HEK293T (cell line): ENCODE data around the gene PRPH2.

Source experiments
- CTCF ChIA-PET: fragments of 350-600 bp; formaldehyde crosslinking; extraction: SDS; loops from one replicate; lab custom pipeline; 2021; ENCODE audit warnings: antibody characterized with exemption, inconsistent platforms; lab: Yijun Ruan, JAX
- POLR2A ChIA-PET: fragments of 350-600 bp; formaldehyde crosslinking; extraction: SDS; loops from one replicate; lab custom pipeline; 2020; ENCODE audit warnings: antibody characterized with exemption, inconsistent platforms; lab: Yijun Ruan, JAX
- DNase-seq: peaks from one replicate; pipeline ENCODE4 v3.0.0; 2012; ENCODE audit warnings: mixed read lengths; ENCODE audit errors: extremely low spot score
- ARNT ChIP-seq: fragments of 450-650 bp; IDR thresholded peaks from 2 replicates; pipeline ENCODE4 v1.6.1; 2017; ENCODE audit warnings: mild to moderate bottlenecking
- BHLHE40 ChIP-seq: fragments of 450-650 bp; IDR thresholded peaks from 2 replicates; pipeline ENCODE4 v1.6.1; 2016; ENCODE audit warnings: mild to moderate bottlenecking, moderate library complexity, borderline replicate concordance
- CTBP1 ChIP-seq: fragments of 450-650 bp; IDR thresholded peaks from 2 replicates; pipeline ENCODE4 v1.6.1; 2016; ENCODE audit warnings: borderline replicate concordance
- ELF4 ChIP-seq: fragments of 450-650 bp; IDR thresholded peaks from 2 replicates; pipeline ENCODE4 v1.6.1; 2017; ENCODE audit warnings: antibody characterized with exemption
- FOXA1 ChIP-seq: fragments of 450-650 bp; IDR thresholded peaks from 2 replicates; pipeline ENCODE4 v1.6.1; 2016; ENCODE audit warnings: mild to moderate bottlenecking
- FOXK2 ChIP-seq: fragments of 450-650 bp; IDR thresholded peaks from 2 replicates; pipeline ENCODE4 v1.6.1; 2016; ENCODE audit warnings: mild to moderate bottlenecking
- FOXM1 ChIP-seq: fragments of 450-650 bp; IDR thresholded peaks from 2 replicates; pipeline ENCODE4 v1.6.1; 2017; ENCODE audit warnings: mild to moderate bottlenecking, borderline replicate concordance
- HDGF ChIP-seq: fragments of 450-650 bp; IDR thresholded peaks from 2 replicates; pipeline ENCODE4 v1.6.1; 2017; ENCODE audit warnings: antibody characterized with exemption, borderline replicate concordance
- L3MBTL2 ChIP-seq: fragments of 450-650 bp; conservative IDR thresholded peaks from 2 replicates; pipeline ENCODE4 v1.6.1; 2016; ENCODE audit warnings: mild to moderate bottlenecking
- LEF1 ChIP-seq: fragments of 450-650 bp; IDR thresholded peaks from 2 replicates; pipeline ENCODE4 v1.6.1; 2017; ENCODE audit warnings: mild to moderate bottlenecking, borderline replicate concordance
- NFRKB ChIP-seq: fragments of 450-650 bp; IDR thresholded peaks from 2 replicates; pipeline ENCODE4 v1.6.1; 2016; ENCODE audit warnings: mild to moderate bottlenecking, moderate library complexity
- SP1 ChIP-seq: fragments of 450-650 bp; IDR thresholded peaks from 2 replicates; pipeline ENCODE4 v1.6.1; 2017
- SUZ12 ChIP-seq: fragments of 450-650 bp; IDR thresholded peaks from 2 replicates; pipeline ENCODE4 v1.6.1; 2016; ENCODE audit warnings: mild to moderate bottlenecking
- TARDBP ChIP-seq: fragments of 450-650 bp; IDR thresholded peaks from 2 replicates; pipeline ENCODE4 v1.6.1; 2016
- ZNF384 ChIP-seq: fragments of 450-650 bp; IDR thresholded peaks from 2 replicates; pipeline ENCODE4 v1.6.1; 2016
- TF ChIP-seq, protein P1 (sequence below): fragments of 450-650 bp; IDR thresholded peaks from 2 replicates; pipeline ENCODE4 v1.6.1; 2016

The PRPH2 gene

DNA sequence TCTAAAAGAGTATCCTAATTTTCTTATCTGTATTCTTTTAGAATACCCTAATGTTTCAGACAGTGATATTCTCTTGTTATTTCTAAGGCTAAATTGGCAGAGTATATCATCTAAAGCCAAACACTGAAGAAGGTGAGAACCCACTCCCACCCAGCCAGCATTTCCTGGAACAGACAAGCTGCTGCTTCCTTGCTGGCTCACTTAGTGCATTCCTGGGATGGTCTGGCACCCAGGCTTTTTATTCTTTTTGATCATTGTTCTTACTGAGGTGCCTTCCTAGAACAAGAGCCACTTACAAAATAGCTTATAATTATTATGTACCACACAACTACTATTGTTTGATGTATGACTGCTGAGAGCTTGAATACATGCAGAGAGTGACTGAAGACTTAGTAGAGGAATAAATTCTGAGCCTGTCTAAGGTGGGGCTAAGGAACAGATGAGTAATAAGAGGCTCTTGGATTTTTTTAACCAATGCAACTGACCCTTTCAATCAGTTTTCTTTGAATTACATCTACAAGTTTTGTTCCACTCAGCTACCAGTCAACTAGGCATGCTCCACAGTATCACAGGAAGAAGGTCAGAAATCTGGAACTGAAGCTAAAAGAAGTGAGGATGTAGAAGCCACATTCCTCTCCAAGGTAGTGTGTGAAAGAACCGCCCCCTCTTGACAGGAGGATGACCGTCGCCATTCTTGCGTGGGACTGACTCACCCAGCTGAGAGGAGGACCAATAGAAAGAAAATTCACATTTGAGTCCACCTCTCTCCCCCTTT, 30.1 kb downstream of the PRPH2 start:
- TF ChIP-seq FOXK2 (no peak), NFRKB (no peak), ELF4 (no peak)
- POLR2A ChIA-PET, result interaction anchor here (1.1 kb wide), 1 partner anchor 28 kb away, joined by 3 read pairs; no protein-coding TSS in a partner anchor
- CTCF ChIA-PET, result interaction anchor here (0.6 kb wide), 2 partner anchors 17 to 28 kb away, joined by 3 read pairs; no protein-coding TSS in a partner anchor
- DNase-seq, result no peak

DNA sequence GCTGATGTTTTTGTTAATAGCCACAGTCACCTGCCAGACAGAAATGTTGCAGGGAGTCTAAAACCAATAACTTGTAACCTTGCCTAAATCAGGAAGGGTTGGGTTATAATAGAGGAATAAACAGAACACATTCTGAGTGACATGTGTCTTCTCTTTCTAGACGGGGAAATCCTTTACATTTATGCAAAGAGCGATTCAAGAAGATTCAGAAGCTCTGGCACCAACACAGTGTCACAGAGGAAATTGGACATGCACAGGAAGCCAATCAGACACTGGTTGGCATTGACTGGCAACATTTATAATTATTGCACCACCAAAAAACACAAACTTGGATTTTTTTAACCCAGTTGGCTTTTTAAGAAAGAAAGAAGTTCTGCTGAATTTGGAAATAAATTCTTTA, 31.5 kb downstream of the PRPH2 start:
- POLR2A ChIA-PET, result interaction anchor here (1.5 kb wide), 1 partner anchor 189 kb away, joined by 5 read pairs; the partner anchor contains the start of gene RPL7L1
- CTCF ChIA-PET, result no interaction called here
- TF ChIP-seq ELF4 (no peak), FOXK2 (no peak), L3MBTL2 (no peak), SP1 (no peak), HDGF (no peak), NFRKB (no peak), ZNF384 (no peak), BHLHE40 (no peak)
- TF ChIP-seq, protein P1, sequence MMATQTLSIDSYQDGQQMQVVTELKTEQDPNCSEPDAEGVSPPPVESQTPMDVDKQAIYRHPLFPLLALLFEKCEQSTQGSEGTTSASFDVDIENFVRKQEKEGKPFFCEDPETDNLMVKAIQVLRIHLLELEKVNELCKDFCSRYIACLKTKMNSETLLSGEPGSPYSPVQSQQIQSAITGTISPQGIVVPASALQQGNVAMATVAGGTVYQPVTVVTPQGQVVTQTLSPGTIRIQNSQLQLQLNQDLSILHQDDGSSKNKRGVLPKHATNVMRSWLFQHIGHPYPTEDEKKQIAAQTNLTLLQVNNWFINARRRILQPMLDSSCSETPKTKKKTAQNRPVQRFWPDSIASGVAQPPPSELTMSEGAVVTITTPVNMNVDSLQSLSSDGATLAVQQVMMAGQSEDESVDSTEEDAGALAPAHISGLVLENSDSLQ, result no peak
- DNase-seq, result no peak

DNA sequence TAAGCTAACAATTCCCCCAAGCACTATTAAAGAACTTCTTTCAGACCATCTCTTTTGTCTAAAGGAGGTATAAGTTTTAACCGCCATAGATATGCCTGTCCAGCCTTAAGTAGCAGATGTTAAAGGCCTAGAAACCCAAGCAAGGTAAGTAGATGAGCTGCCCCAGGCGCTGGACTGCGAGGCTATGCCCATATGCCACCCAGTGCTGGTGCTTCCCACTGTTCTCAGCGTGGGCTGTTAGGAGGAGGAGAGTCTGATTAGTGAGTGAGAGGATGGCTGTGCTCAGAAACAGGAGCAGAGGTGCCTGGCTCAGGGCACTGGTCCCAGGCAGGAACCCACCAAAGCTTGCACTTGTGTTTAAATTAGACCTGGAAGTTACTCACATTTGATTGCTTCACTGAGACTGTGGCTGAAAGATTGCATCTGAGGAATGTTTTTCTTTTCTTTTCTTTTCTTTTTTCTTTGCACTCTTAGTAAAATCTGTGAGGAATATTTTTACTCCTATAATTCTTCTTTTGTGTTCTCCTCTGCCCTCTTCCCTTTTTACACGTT, 32.2 kb downstream of the PRPH2 start:
- no peak for DNase-seq
- CTCF ChIA-PET, result no interaction called here

DNA sequence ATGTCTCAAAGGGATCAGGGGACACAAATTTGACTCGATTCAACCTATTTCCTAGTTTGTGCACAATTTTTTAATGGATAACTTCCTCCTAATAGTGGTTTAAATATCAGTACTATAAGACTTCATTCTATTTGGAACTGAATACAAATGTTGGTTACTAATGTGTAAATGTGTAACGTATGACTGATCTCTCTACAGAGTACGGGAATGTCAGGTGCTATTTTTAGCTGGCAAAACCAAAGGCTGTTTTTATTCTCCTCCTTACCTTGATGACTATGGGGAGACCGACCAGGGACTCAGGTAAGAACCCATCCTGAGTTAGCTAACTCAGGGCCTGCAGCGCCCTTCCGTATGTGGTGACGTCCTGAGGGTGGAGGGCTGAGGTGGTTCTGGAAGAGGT, 33.0 kb downstream of the PRPH2 start:
- ChIA-PET CTCF (no interaction called here), POLR2A (no interaction called here)
- TF ChIP-seq L3MBTL2, result no peak
- TF ChIP-seq CTBP1, result no peak
- no peak for TF ChIP-seq NFRKB
- TF ChIP-seq ELF4, result no peak
- no peak for TF ChIP-seq HDGF
- no peak for TF ChIP-seq TARDBP
- TF ChIP-seq FOXM1, result no peak
- no peak for TF ChIP-seq FOXA1
- no peak for TF ChIP-seq SUZ12
- TF ChIP-seq BHLHE40, result no peak
- TF ChIP-seq ZNF384, result no peak
- no peak for TF ChIP-seq ARNT
- TF ChIP-seq, protein P1, result no peak
- no peak for TF ChIP-seq SP1
- no peak for DNase-seq

More for the DNA sequence above, 32.2 kb downstream of the PRPH2 start:
- TF ChIP-seq FOXM1 (no peak), TARDBP (no peak), ARNT (no peak), ELF4 (no peak), LEF1 (no peak), SUZ12 (no peak), BHLHE40 (no peak), HDGF (no peak), NFRKB (no peak), CTBP1 (no peak), FOXA1 (no peak), FOXK2 (no peak), SP1 (no peak), L3MBTL2 (no peak), ZNF384 (no peak)
- TF ChIP-seq, protein P1, result no peak
- POLR2A ChIA-PET, result interaction anchor here (1.5 kb wide), 1 partner anchor 189 kb away, joined by 5 read pairs; the partner anchor contains the start of gene RPL7L1

DNA sequence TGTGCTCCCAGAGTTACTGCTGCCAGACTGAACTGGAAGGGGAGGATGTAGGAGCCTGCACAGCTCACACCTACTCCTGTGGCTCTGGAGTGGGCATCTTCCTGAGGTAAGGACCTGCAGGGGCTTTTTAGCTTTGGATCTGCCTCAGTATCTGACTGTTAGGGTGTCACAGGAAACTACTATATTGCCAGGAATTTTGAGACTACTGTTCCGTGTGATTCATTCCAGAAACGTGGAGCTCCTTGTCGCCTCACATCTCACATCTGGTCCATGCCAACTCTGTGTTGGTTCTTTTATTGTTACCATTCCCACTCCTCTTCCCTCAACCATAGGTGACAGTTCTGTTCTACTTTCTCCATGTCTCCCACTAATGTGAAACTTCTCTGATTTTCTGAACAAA, 34.1 kb downstream of the PRPH2 start:
- TF ChIP-seq NFRKB, result no peak
- TF ChIP-seq SP1, result no peak
- TF ChIP-seq BHLHE40, result no peak
- TF ChIP-seq ARNT, result no peak
- no peak for TF ChIP-seq CTBP1
- no peak for TF ChIP-seq HDGF
- TF ChIP-seq TARDBP, result no peak
- no peak for TF ChIP-seq LEF1
- TF ChIP-seq FOXK2, result no peak
- TF ChIP-seq FOXM1, result no peak
- TF ChIP-seq ELF4, result no peak
- no peak for TF ChIP-seq SUZ12
- no peak for TF ChIP-seq FOXA1
- TF ChIP-seq L3MBTL2, result no peak
- TF ChIP-seq ZNF384, result no peak
- TF ChIP-seq, protein P1, result no peak
- no peak for DNase-seq
- POLR2A ChIA-PET, result interaction anchor here (1.0 kb wide), 1 partner anchor 191 kb away, joined by 5 read pairs; the partner anchor contains the start of gene RPL7L1
- CTCF ChIA-PET, result no interaction called here
